Neutrophil (primary cell): ENCODE measurements around the gene KIFBP.

Experiments used
- H3K27ac ChIP-seq: fragments of 200-600 bp; sonication (generic); 2 replicates; pipeline ENCODE4 v1.5.1; 2016; ENCODE audit warnings: mild to moderate bottlenecking, moderate library complexity
- H3K27me3 ChIP-seq: fragments of 200-600 bp; sonication (generic); 2 replicates; pipeline ENCODE4 v1.6.0; 2016; ENCODE audit warnings: mild to moderate bottlenecking
- H3K36me3 ChIP-seq: fragments of 200-600 bp; sonication (generic); 2 replicates; pipeline ENCODE4 v1.5.1; 2017
- H3K4me1 ChIP-seq, 2 experiments: fragments of 200-600 bp in 1 of 2; sonication (generic) in 1 of 2; 1 replicate in 1 of 2; 2 replicates in 1 of 2; pipeline versions ENCODE4 v1.5.1 to v1.6.1; 2013 to 2016; ENCODE audit warnings: low read depth in 1 of 2, low read length in 1 of 2, mild to moderate bottlenecking in 1 of 2, moderate library complexity in 1 of 2; ENCODE audit not compliant: control insufficient read depth in 1 of 2, insufficient read depth in 1 of 2
- H3K4me3 ChIP-seq, 2 experiments: fragments of 200-600 bp in 1 of 2; sonication (generic) in 1 of 2; 1 replicate in 1 of 2; 2 replicates in 1 of 2; pipeline ENCODE4 v1.5.1; 2013 to 2016; ENCODE audit warnings: low read depth in 1 of 2, low read length in 1 of 2, mild to moderate bottlenecking in 1 of 2, moderate library complexity in 1 of 2
- H3K9me3 ChIP-seq: fragments of 200-600 bp; sonication (generic); 2 replicates; pipeline ENCODE4 v1.5.1; 2016
- CTCF ChIP-seq: fragments of 200-600 bp; sonication (generic); IDR thresholded peaks from 2 replicates; pipeline ENCODE4 v1.5.1; 2016; ENCODE audit warnings: antibody characterized with exemption

KIFBP gene

GRCh38 chr10:68955832-68956532 is 32.6 kb upstream of the KIFBP start, which contains the start of gene DDX21:
Gene DDX21 (plus strand): TSS chr10:68956170. CDS start chr10:68956226, 56 bp downstream.
- H3K36me3 ChIP-seq = no peaks in the 10 kb centered on the region
- peak; percentile 59 for TF ChIP-seq CTCF
- H3K4me1 ChIP-seq = peaks cover 45 to 48% of the 10 kb centered on the region in 2 experiments
- H3K9me3 ChIP-seq = no peaks in the 10 kb centered on the region
- no peaks in the 10 kb centered on the region for H3K27me3 ChIP-seq
- peak within 1 kb of the TSS; percentile 89 for H3K27ac ChIP-seq
- peak within 1 kb of the TSS; percentile 84 to 90 for H3K4me3 ChIP-seq

GRCh38 chr10:68957284-68957615 is 31.4 kb upstream of the KIFBP start:
- Histone ChIP-seq H3K36me3 (peaks cover 3% of the 10 kb centered on the region), H3K4me1 (peaks cover 51 to 53% of the 10 kb centered on the region in 2 experiments)
- no peak for TF ChIP-seq CTCF

GRCh38 chr10:68957654-68958053 is 30.9 kb upstream of the KIFBP start:
- no peak for TF ChIP-seq CTCF
- Histone ChIP-seq H3K9me3 (no peaks in the 10 kb centered on the region), H3K4me3 (peak overlapping the region; percentile 84 to 90), H3K36me3 (peaks cover 4% of the 10 kb centered on the region), H3K27me3 (no peaks in the 10 kb centered on the region), H3K4me1 (peaks cover 51 to 53% of the 10 kb centered on the region in 2 experiments), H3K27ac (peak overlapping the region; percentile 89)

More at GRCh38 chr10:68957284-68957615, 31.4 kb upstream of the KIFBP start:
- no peaks in the 10 kb centered on the region for H3K9me3 ChIP-seq
- H3K4me3 ChIP-seq = peak overlapping the region; percentile 84 to 90
- H3K27ac ChIP-seq = peak overlapping the region; percentile 89
- H3K27me3 ChIP-seq = no peaks in the 10 kb centered on the region

- H3K27me3 ChIP-seq = no peaks in the 10 kb centered on the region
- no peak for TF ChIP-seq CTCF
- H3K36me3 ChIP-seq = peaks cover 19% of the 10 kb centered on the region
- H3K9me3 ChIP-seq = no peaks in the 10 kb centered on the region
- peak overlapping the region; percentile 89 for H3K27ac ChIP-seq
- no peak overlapping the region for H3K4me3 ChIP-seq
- peaks cover 51 to 55% of the 10 kb centered on the region in 2 experiments for H3K4me1 ChIP-seq
Observed at GRCh38 chr10:68959695-68960527, 28.7 kb upstream of the KIFBP start.

- Histone ChIP-seq H3K27me3 (no peaks in the 10 kb centered on the region), H3K9me3 (no peaks in the 10 kb centered on the region), H3K4me3 (no peak overlapping the region), H3K36me3 (peaks cover 49% of the 10 kb centered on the region), H3K27ac (no peak overlapping the region), H3K4me1 (peaks cover 26 to 29% of the 10 kb centered on the region in 2 experiments)
- no peak for TF ChIP-seq CTCF
Observed at GRCh38 chr10:68963151-68963550, 25.5 kb upstream of the KIFBP start.
